Urothelium cell line (cell line): ENCODE measurements around the gene CFL2.
"Not testable (repeated sequence)": the region's sequence is repeated elsewhere in the genome, so short reads cannot be mapped to it uniquely, and the experiment has no call there.

ENCODE experiments used
- DNase-seq: peaks from one replicate; pipeline ENCODE4 v3.0.0; 2011; ENCODE audit warnings: low spot score, mixed read lengths
- FAIRE-seq: peaks from 2 replicates; lab custom pipeline; 2011; peaks lifted over from hg19 to GRCh38; lab: Jason Lieb, UNC

The CFL2 gene

DNA sequence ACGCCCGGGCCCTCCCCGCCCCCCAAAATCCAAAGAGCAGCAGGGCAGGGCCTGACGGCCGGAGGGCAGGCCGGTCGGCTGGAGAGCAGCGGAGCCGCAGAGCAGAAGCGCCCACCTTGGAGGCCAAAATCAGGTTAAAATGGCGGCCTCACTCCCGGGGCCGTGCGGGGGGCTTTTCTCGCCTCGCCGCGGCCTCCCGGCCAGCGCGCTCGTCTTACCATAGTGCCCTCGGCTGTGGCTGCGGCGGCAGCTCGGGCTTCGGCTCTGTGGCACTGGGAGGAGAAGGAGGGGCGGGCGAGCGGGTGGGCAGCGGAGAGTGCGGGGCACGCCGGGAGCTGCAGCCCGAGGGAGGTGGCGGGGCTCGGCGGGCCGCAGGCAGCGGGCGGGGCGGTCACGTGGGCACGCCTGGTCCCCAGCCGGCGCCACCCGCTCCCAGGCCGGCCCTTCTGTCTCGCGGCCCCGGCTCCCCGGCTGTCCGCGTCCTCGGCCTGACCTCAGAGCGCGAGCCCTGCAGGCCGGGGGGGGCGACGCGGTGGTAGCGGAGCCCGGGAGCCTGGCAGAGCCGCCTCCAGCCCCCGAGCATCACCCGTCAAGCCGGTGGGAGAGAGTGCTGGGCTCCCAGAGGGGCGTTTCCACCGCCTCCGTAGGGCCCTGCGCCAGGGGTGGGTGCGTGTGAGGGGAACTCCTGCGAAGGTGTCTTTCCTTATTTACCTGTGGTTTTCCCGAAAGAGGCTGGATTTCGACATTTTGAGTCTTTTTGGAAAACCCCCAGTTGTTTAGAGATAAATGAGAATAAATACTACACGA lies at the start of gene CFL2:
Gene CFL2 (minus strand): TSS at position 274 of the 807 bp plus-strand sequence. CDS start 53 bp downstream, at position 221.
- DNase-seq (peak; percentile 95), FAIRE-seq (peak; percentile 74)

DNA sequence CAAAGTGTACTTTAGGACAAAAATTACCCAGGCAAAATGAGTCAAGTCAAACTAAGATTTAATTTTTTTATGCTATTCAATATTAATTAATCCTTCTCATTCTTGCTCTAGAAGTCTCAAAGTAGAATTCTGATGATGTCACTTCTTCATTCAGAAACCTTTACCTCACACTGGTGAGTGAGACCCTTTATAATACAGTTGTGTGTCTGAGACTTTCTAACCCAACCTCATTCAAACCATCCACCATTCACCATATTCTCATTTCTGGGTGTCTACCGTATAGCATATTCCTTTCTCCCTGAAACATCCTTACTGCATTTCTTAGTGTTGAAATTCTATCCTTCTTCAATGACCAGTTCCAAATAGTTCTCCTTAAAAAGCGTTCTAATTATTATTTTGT lies 40.8 kb upstream of the CFL2 start:
- DNase-seq: no peak

DNA sequence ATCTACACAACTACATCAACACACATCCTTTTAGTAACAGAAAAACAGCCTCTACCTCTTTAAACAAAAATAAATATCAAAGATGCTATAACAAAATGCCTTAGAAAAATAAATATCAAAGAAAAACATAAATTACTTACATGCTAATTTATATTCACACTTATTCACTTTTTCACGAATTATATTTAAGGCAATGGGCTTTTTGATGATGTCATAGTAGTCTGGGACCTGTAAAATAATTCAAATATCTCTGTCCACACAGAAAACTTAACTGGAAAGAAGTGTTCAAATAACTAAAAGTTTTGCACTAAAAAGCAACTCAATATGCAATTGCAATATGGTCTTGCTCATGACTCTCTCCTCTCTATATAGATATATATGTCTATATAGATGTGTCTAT lies 40.3 kb upstream of the CFL2 start:
- FAIRE-seq: no peak
- no peak for DNase-seq

More for the DNA sequence above, 40.8 kb upstream of the CFL2 start:
- no peak for FAIRE-seq

DNA sequence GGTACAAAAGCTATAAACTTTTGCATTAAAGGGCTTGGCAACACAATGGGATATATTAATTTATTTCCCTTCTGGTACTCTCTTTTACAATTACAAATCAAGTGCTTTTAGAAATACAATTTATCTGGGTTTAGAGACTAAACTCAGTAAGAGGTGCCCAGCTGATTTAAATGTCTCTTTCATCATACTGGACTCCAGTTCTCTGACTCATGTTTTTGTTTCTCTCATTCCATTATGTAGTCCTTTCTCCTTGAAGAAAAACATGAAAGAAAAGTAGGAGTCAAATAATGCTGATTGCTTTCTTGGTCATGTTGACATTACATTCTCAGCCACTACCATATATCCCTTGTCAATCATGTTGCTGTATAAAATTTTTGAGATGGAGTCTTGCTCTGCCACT lies 36.3 kb upstream of the CFL2 start:
- no peak for FAIRE-seq

DNA sequence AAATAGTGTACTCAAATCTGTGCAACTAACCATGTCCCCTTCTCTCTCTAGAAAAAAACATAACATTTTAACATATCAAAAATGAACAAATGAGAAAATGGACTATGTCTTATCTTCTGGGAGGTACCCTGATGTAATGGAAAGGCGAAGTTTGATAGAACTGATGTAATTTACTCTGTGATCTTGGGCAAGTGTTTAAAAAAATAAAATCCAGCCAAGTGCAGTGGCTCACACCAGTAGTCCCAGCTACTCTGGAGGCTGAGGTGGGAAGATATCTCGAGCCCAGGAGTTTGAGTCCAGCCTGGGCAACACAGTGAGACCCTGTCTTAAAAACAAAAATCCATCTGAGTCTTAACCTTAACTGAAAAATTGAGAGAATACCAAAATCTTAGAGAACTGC lies 35.8 kb upstream of the CFL2 start:
- DNase-seq (no peak), FAIRE-seq (no peak)

More for the DNA sequence above, 36.3 kb upstream of the CFL2 start:
- no peak for DNase-seq

DNA sequence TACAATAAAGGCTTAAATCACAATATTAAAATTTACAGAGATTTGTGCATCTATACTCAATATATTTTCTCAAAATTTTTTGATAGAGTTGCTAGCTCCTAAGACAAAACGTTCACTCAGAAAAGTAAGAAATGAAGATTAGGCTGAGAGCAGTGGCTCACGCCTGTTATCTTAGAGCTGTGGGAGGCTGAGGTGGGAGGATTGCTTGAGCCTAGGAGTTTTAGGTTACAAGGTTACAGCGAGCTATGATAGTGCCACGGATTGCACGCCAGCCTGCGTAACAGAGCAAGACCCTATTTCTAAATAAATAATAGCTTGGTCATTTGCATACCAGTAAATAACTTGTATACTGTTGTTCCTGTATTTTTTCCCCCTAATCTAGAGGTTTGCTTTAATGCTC lies 35.0 kb upstream of the CFL2 start:
- FAIRE-seq: no peak

DNA sequence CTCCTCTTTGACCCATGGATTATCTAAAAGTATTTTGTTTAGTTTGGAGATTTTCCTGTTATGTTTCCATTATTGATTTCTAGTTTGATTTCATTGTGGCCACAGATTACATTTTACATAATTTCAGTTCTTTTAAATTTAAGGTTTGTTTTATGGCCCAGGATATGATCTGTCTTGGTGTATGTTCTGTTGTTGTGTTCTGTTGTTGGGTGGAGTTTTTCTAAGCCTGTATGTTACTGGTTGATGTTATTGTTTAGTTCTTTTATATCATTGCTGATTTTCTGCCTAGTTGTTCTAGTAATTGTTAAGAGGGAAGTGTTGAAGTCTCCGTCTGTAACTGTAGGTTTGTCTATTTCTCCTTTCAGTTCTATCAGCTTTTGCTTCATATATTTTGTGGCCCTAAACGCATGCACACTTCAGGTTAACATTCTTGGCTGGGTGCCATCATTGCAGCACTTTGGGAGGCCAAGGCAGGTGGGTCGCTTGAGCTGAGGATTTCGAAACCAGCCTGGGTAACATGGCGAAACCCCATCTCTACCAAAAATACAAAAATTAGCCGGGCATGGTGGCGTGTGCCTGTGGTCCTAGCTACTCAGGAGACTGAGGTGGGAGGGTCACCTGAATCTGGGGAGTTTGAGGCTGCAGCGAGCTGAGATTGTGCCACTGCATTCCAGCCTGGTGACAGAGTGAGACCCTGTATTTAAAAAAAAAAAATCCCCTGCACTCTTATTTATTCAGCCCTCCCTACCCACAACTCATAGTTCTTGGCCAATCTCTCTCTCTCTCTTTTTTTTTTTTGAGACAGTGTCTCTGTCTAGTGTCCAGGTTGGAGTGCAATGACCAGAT lies 28.1 kb upstream of the CFL2 start:
- DNase-seq (no peak), FAIRE-seq (no peak)

More for the DNA sequence above, 35.0 kb upstream of the CFL2 start:
- DNase-seq: no peak

DNA sequence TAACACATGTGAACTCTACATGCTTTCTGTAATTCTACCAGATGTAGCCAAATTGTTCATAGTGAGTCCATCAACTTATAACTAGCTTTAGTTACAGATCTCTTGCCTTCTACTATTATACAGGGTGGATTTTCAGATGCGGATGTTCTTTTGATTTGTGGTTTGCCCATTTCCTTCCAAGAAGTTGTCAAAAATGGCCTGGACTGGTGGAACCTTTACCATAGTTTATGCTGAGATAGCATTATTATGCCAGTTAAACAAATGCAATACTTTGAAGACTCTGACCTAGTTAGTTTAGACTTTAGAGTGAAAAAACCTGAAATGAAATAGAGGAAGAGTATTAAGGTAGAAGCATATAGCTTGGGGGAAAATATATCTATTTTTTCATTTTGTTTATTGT lies 27.4 kb upstream of the CFL2 start:
- DNase-seq (no peak), FAIRE-seq (no peak)

DNA sequence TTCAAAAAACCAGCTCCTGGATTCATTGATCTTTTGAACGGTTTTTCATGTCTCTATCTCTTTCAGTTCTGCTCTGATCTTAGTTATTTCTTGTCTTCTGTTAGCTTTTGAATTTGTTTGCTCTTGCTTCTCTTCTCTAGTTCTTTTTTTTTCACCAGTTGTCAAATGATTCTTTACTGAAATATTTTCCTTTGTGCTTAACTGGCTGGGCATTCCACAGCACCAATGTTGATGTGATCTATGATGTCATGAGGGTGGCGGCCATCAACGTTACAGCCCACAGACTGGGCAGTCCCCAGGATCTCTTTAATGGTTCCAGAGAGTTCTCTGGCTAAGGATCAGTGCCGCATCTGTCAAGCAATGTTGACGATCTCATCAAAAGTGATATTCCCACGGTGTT lies 25.7 kb upstream of the CFL2 start:
- DNase-seq, FAIRE-seq: not testable (repeated sequence)

DNA sequence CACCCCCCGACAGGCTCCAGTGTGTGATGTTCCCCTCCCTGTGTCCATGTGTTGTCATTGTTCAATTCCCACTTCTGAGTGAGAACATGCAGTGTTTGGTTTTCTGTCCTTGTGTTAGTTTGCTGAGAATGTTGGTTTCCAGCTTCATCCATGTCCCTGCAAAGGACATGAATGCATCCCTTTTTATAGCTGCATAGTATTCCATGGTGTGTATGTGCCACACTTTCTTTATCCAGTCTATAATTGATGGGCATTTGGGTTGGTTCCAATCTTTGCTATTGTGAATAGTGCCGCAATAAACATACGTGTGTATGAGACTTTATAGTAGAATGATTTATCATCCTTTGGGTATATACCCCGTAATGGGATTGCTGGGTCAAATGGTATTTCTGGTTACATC lies 22.7 kb upstream of the CFL2 start:
- DNase-seq, FAIRE-seq: not testable (repeated sequence)

DNA sequence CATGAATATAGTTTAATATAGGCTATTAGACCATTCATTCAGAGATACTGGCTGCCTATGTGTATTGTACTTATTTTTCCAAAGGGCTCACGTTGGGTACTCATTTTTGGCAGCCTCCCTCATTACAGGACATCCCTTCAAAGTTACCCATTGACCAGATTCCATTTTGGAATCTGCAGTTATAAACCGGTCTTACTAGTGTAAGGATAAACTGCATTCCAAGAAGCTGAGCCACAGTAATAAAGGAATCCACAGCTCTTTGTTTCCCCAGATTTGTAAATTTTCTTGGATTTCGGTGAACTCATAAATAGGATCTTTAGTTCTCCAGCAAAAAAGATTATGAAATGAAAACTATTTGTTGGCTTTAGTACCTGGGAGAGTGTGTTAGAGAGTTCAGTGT lies 18.9 kb upstream of the CFL2 start:
- DNase-seq (no peak), FAIRE-seq (no peak)

DNA sequence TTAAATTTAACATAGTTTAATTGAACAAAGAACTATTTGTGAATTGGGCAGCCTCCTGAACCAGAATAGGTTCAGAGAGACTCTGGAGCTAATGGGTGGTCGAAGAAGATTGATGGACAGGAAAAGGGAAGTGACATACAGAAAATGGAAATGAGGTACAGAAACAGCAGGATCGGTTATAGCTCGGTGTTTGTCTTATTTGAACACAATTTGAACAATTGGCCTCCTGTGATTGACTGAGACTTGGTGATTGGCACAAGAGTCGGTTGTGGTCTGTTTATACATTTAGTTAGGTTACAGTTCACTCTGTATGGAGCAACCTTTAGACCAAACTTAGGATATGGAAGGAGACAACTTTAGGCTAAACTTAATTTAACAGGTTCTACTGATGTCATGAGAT lies 18.4 kb upstream of the CFL2 start:
- peak; percentile 73 for FAIRE-seq
- no peak for DNase-seq

DNA sequence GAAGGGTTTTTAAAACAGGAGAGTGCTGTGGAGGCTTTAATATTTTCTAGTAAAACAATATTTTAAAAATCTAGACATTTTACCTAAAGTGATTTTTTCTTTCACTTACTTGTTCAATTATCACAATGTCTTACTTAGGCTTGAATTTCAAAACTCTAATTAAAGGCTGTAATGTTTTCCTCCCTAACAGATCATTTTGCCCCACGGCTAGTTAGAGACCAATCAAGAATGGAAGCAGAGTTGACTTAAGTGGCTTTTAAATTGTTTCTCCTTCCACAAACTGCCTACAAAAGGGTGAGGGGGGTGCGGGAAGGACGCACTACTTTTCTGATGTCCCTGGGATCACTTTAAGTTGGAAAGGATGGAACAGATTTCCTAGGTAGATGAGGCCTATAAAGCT lies 9.5 kb upstream of the CFL2 start:
- no peak for DNase-seq
- no peak for FAIRE-seq

DNA sequence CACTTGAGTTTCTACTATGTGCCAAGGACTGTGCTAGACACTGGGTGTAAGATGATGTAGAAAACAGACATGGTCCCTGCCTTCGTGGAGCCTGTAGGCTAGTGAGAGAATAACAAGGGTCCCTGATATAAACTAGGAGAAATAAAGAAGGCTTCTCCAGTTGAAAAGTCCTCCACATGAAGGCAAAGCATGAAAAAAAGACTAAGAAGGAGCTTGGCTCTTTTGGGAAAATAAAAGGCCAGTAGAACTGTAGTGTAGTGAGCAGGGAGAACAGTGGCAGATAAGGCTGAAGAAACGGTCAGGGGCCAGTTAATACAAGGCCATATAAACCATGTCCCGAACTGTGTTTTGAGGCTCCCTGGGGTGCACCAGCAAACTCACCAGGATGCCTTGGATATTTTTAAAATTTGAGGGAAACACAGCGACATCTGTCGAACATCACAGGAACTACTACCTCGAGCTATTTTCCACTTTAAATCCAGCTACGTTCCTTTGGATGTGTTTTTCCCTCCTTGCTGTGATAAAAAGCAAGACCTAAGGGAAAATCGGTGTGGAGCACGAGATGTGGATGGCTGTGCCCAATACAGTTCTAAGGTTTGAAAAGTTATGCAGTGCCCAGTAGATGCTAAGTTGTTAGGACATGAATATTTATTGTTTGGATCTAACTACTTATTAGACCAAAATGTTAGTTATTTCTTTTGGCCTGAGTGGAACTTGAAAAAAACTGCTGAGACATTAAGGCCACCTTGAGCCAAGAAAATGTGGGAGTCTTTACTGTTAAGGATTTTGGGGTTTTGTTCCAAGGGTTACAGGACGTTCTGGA lies 8.5 kb upstream of the CFL2 start:
- DNase-seq (peak; percentile 70), FAIRE-seq (no peak)

DNA sequence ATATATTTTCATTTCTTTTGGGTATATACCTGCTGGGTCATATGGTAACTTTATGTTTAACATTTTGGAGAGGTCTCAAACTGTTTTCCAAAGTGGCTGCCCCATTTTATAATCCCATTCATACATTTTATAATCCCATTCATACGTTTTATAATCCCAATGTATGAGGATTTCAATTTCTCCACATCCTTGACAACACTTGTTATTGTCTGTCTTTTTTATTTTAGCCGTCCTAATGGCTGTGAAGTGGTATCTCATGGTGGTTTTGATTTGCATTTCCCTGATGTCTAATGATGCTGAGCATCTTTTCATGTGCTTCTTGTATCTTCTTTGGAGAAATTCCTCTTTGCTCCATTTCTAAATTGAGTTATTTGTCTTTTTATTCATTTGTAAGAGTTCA lies 6.7 kb upstream of the CFL2 start:
- no peak for FAIRE-seq
- DNase-seq: no peak

DNA sequence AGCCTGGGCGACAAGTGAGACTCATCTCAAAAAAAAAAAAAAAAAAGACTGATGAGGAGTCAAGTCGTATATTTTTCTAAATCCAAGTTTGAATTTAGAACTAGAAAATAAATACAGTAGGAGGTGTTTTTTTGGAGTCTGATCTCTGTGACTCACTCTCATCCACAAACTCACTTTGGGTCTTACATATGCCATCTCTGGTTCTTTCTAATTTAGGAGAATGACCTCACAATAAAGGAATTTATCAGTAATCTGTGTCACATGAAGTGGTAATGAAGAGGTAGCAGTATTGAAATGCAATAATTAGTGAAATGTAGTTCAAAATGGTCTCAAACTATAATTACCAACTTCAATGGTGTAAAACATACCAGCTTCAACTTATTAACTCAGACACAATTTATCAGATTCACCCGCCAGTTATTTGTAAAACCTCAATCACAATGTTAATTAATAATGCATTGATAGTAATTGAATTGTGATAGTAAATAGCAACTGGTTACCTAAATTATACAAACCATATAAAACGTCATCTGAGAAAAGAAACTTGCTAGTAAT lies 4.4 kb upstream of the CFL2 start:
- DNase-seq (peak; percentile 52), FAIRE-seq (no peak)

DNA sequence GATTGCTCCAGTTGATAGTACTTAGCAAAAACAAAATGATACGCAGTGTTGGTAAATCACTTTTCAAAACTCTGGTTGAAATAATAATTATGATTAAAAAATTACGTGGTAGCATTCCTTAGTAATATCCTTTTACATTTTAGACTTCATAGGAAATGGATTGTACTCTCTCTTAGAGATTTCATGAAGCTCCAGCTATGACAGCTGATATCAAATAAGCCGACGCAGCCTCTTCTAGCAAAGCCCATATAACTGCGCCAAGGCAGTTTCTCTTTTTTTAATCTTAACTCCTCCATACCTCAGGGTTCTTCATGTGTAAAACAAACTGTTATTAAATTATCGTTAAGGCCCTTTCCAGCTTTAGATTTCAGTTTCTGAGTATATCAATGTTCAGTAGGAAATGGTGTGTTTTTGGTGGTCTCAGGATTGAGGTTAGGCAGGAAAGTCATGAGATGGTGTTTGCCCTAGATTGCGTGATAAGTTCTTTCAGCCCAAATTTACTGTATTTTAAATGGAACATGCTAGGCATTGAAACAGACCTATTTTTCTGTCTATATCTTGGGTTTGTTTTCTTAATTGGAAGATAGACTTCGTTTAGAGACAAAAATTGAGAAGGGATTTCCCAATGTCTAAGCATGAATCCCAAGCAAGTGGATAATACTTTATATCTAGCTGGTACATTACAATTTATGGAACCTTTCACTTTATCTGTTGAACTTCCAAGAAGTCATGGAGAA lies 902 bp upstream of the CFL2 start:
- no peak for FAIRE-seq
- no peak for DNase-seq

DNA sequence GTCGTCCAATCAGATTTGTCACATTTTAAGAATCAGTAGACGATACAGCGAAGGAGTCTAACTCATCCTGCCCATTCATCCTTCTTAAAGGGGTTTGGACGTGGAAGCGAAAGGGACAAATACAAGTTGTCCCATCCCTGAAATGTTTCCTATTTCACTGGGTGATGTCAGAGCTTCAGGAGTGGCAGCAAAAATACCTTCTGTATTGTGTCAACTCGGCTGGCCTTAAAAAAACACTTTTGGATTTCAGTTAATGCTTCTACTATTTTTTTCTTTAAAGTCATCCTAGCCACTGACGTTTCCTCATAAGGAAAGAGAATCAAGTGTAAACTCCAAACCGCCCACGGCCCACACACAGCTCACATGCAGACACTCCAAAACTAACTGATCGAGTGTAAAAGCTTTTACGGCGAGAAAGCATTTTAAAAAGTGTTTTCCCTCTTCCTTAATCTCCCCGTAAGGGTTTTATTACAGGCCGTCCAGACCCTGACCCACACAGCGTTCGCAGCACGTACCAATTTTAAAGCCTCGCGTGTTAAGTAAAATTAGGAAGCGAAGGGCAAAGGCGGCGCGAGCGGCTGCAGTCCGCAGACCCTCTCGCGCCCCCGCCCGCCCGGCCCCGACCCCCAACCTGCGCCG lies 593 bp downstream of the CFL2 start:
- FAIRE-seq (no peak), DNase-seq (peak; percentile 32)

DNA sequence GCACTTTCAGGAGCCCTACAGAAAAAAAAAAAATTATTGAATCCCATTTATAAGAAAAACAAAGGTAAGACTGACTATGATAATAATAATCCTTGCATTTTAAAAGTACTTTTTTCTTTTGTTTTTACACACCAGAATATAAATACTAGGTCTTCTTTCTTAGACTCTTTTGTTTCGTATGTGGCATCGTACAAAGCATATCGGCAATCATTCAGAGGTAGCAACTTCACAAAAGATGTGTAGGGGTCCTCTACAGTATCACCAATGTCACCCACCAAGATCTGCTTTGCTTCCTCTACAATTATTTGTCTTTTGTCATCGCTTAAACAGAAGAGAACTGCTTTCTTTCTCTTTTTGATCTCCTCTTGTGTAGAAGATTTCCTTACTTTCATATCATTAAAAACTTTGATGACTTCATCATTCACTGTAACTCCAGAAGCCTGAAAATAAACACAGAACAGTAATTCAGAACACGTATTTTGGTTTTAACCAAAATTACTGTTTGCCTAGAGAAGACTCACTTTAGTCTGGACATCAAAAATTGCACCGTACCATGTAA lies 1.2 kb downstream of the CFL2 start:
- no peak for DNase-seq
- FAIRE-seq: no peak
